AG08396 (cell line): ENCODE results near the gene DCDC2C.
"Not testable (repeated sequence)": the region's sequence is repeated elsewhere in the genome, so short reads cannot be mapped to it uniquely, and the experiment has no call there.

Experiments used
- DNase-seq: peaks from one replicate; pipeline ENCODE4 v3.0.0; 2012; ENCODE audit warnings: low spot score, mixed read lengths

The DCDC2C gene

GRCh38 chr2:3703236-3703756 is at the start of gene DCDC2C:
TSS of gene DCDC2C (plus strand) at chr2:3703575. CDS start at chr2:3703752, 177 bp downstream.
- no peak for DNase-seq

DNA sequence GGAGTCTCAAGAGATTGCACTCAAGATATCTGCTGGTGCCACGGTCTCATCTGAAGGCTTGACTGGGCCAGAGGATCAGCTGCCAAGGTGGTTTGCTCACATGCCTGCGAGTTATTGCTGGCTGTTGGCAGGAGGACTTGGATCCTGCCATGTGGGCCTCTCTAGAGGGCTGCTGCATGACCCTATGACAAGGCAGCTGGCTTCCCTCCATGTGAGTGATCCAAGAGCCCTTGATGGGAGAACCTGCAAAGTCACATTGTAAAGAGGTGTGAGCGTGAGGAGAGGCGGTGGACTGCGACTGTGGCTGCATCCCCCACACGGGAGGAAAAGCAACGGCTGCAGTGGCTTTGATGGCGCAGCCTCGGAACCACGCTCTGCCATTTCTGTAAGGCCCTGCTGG is 49.4 kb upstream of the DCDC2C start:
- DNase-seq = no peak

DNA sequence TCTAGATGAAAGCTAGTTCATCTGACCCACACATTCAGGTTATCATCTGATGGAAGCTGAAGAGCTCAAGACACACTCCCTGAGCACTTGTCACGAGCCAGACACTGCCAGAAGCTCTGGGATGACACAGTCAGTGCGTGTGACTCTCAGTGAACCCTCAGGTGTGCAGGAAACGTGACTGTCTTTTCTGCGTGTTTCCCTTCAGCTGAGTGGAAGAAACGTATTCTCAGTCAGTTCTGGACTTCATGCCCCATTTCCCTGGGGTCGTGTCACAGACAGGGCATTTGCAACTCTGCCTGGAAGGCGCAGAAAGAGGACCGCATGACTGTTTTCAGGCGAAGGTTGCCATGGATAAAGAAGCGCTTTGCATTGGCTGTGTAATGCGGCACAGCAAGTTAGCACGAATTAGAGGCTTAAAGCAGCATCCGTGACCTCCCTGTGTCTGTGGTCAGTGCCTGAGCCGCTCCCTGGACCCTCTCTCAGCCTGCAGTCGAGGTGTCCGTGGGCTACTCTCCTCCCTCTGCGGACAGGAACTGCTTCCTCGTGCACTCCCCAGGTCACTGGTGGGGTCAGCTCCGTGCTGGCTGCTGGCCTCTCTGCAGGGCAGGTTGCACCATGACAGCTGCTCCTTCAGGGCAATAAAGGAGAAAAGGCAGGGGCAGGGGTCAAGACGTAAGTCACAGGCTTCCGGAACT is 48.7 kb upstream of the DCDC2C start:
- DNase-seq = no peak

GRCh38 chr2:3655871-3656761 is 47.3 kb upstream of the DCDC2C start:
- DNase-seq = no peak

DNA sequence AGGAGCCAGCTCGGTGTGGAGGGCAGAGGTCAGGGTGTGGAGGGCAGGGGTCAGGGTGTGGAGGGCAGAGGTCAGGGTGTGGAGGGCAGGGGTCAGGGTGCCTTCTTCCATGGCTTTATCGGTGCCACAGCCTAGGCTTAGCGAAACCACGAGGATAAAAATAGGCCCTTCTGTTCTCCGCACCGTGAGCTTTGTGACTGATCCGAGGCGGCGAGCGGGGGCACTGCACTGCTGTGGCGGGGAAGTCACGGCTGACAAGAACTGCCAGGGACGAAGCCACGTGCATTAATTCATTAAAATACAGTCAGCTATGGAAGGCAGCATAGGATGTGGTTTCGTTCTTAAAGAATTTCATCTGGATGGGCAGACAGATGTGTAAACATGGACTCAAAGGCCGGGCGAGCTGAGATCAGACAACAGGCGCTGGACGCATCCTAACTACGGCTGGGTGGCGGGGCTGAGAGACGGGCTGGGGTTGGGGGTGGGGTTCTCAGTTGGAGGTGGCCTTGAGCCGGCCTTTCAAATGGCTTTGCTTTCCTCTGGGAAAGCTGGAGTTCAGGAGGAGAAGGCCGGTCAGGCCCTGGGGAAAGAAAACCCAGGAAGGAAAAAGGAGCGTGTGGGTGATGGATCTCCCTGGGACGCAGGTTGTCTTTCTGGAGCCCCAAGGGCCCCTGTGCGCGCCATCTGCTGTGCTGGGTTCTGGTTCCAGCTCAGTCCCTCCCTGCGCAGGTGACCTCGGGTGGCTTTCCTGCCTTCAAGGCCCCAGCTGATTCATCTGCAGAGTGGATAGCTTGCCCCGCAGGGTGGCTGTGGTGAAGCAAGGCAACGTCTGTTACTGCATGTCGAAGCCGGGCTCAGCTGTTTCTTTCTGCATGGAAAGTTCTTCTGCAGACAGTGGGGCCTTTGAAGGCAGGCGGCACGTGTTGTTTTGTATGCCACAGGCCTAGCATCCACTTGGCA is 46.3 kb upstream of the DCDC2C start:
- DNase-seq = peak; percentile 63

GRCh38 chr2:3657881-3658280 is 45.5 kb upstream of the DCDC2C start, which contains the start of gene ALLC:
TSS of gene ALLC (plus strand) at chr2:3658200. CDS start at chr2:3671158, 12,958 bp downstream.
- DNase-seq = no peak

- DNase-seq = no peak
Measured at GRCh38 chr2:3659447-3660432, 43.6 kb upstream of the DCDC2C start.

- not testable (repeated sequence) for DNase-seq
Measured at GRCh38 chr2:3660640-3661039, 42.7 kb upstream of the DCDC2C start.

DNA sequence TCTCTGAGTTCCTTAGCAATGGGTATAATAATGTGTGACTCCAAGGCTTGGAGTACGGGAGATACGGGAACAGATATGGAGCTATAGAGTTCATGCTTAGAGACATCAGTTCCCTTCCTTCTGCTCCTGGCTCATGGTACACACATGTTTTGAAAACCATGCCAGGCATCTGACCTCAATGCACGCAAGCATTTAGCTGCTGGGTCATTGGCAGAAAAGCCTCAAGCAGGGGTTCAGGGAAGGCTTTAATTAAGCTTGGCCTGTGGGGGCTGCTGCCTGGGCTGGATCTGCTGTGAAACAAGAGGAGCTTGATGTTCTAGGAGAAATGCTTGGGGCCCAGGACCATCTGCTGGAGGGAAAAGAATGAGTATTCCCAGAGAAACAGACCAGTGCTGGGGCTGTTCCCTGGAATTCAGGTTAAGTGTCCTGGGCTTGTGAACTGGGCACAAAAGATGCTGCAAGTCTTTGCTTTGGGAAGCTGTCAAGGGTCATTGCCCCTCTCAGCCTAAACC is 42.2 kb upstream of the DCDC2C start:
- no peak for DNase-seq

GRCh38 chr2:3662239-3662638 is 41.1 kb upstream of the DCDC2C start:
- no peak for DNase-seq

- no peak for DNase-seq
Measured at GRCh38 chr2:3664118-3664517, 39.3 kb upstream of the DCDC2C start.

GRCh38 chr2:3664925-3665324 is 38.5 kb upstream of the DCDC2C start:
- DNase-seq = no peak

DNA sequence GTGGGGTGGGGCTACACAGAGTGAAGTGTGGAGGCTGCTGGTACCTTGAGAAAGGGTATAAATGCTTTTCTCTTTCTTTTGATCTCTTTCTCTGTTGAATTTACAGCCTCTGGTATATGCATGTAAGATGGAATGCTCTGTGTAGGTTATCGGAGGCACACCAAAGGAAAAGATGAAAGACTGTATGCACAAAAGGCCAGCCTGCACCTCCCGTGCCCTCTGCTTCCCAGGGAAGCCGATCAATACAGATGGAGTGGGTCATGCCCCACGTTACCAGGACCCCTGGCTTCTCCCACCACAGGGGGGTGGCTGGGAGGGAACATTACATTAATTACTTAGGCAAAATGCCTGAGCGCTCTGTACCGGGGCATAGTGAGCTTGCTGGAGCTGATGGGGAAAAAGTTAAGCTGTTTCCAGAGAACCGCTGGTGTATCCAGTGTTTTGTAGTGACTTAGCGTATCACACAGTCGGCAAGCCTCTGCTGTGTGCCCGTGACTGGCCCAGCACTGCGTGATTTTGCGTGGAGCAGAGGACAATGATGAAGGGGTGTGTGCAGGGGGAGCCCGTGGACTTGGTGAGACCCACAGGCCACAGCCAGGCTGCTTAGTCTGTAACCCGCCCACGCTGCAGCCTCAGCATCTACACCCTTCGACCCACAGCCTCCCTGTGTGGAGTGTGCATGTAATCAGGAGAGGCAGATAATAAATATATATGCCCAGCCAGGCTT is 37.3 kb upstream of the DCDC2C start:
- no peak for DNase-seq

- DNase-seq = no peak
Measured at GRCh38 chr2:3666613-3666975, 36.8 kb upstream of the DCDC2C start.

DNA sequence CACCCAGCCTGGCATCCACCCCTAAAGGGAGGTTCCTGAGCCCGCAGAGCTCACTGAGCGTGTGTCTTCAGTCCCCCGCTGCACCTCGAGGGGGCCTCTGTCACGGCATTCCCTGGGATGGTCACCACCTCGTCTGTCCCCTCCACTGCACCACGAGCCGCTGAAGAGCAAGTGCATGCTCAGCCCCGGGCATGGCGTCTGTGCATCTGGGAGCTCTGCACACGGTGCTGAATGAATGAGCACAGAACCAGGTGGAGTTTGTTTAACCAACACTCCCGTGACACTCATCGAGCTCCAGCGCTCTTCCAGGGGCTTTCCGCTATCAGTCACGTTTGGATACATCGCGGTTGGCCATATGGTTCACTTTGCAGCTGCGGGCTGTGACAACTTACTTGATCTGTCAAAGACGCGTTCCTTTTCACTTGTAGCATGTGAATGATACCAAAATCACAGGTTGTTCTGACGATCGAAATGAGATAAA is 36.2 kb upstream of the DCDC2C start:
- no peak for DNase-seq

- DNase-seq = no peak
Measured at GRCh38 chr2:3669656-3670055, 33.7 kb upstream of the DCDC2C start.

GRCh38 chr2:3670376-3670775 is 33.0 kb upstream of the DCDC2C start:
- DNase-seq = no peak

DNA sequence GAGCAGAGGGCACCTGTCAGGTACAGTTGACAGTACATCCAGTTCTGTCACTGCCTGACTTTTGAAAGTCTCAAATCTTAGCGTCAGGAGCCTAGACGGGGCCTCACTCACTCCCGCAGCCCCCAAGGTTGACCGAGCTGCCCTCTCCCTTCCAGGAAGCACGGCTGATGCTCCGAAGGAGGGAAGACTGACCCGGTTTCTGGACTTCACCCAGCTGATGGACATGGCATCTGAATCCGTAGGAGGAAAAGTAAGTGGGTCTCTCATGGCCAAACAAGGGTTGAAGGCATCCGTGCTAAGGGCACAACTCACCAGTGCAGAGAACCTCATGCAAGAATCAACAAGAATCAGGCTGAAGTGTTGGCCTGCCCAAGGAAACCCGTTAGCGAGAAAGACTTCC is 32.4 kb upstream of the DCDC2C start:
- DNase-seq = no peak

DNA sequence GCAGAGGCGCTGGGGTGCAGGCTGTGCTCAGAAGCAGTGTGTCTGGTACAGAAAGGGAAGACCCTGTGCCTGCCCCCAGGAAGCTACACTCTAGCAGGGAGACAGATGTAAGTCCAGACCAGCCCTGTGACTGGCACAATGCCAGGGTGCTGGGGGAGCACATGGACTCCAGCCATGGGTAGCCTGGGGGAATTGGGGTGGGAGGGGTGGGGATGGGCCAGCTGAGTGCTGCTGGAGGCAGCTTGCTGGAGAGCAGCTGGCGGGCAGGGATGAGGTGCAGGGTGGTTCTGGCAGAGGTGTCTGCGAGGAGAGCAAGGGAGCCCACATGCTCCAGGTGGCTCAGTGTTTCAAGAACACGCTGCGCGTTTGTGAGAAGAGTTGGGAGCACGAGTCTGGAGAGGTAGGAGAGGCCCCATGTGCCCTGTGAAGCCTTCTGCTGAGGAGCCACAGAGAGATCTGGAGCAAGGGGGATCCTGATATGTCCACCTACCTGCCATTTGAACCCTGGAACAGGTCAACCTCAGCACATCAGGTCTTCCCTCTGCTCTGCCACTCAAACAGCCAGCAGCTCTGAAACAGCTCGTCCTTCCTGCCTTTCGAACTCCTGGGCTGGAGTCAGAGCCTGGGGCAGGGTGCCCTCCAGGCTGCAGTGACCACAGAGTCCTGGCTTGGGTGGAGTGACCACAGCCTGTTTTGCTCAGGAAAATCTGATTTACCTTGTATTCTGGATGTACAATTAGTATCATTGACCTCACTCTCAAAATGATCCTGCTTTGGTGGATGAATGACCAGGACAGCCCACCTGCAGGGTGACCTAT is 30.3 kb upstream of the DCDC2C start:
- no peak for DNase-seq
